ENCODE measurements around the gene CACNA2D2.

Gene CACNA2D2

GRCh38 chr3:50454481-50455070 lies 48.9 kb downstream of the CACNA2D2 start:
- ATAC-seq: no peak

GRCh38 chr3:50453907-50454306 lies 49.5 kb downstream of the CACNA2D2 start:
- ATAC-seq: no peak

- peak; percentile 78 to 83 for ATAC-seq
Measured at GRCh38 chr3:50450209-50450921, 53.1 kb downstream of the CACNA2D2 start.

- ATAC-seq: no peak
Measured at GRCh38 chr3:50448752-50449539, 54.5 kb downstream of the CACNA2D2 start.

DNA sequence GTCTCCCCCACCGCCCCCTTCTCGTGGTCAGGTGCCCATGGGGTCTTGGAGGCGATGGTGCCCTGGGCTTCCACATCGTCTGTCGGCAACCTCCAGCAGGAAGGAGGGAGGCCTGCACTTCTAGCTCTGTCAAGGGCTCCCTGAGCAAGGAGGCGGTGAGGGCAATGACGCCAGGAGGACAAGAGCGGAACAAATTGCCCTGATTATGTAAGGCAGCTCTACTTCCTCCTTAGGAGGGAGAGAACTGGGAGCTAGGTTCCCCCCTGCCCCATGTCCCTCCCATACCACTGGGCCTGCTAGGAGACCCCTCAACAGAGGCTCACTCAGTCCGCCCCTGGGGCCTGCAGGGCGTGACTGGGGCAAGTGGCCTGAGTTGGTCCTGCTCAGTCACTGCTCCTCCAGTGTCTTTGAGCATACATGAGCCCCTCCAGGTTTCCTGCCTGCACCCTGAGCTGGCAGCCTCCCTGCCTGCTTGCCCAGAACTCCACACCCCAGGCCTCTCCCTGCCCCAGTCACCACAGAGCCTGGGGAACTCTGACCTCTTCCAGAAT lies 56.1 kb downstream of the CACNA2D2 start:
- ATAC-seq: no peak

- ATAC-seq: no peak
Measured at GRCh38 chr3:50445919-50446318, 57.5 kb downstream of the CACNA2D2 start.

GRCh38 chr3:50444782-50445181 lies 58.7 kb downstream of the CACNA2D2 start:
- ATAC-seq: no peak

GRCh38 chr3:50444213-50444612 lies 59.2 kb downstream of the CACNA2D2 start:
- no peak for ATAC-seq

- no peak for ATAC-seq
Measured at GRCh38 chr3:50442945-50443579, 60.4 kb downstream of the CACNA2D2 start.

- no peak for ATAC-seq
Measured at GRCh38 chr3:50441424-50442217, 61.8 kb downstream of the CACNA2D2 start.

DNA sequence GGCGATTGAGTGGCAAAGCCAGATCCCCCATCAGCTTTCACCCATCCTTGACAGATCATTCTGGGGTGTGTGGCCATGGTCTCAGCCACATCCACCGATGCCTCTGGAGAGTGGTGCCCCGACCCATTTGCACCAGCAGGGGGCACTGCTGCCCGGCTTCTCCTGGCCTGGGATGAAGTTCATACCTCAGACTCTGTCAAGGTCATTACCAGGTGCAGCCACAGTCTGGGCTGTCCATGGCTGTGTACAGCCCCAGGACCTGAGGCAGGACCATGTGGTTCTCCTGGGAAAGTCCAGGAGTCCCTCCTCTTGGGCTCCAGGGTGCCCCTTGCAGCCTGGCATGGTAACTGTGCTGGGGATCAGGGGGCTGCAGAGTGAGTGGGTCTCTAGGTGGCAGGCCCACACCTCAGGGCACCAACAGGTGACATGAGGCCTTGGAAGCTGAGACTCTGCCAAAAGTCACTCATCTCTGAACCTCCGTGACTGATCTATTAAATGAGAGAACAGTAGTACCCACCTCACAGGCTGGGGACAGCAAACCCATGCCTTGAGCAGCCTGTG lies 67.2 kb downstream of the CACNA2D2 start:
- peak; percentile 79 to 83 for ATAC-seq

- ATAC-seq: no peak
Measured at GRCh38 chr3:50435371-50436113, 67.9 kb downstream of the CACNA2D2 start.

DNA sequence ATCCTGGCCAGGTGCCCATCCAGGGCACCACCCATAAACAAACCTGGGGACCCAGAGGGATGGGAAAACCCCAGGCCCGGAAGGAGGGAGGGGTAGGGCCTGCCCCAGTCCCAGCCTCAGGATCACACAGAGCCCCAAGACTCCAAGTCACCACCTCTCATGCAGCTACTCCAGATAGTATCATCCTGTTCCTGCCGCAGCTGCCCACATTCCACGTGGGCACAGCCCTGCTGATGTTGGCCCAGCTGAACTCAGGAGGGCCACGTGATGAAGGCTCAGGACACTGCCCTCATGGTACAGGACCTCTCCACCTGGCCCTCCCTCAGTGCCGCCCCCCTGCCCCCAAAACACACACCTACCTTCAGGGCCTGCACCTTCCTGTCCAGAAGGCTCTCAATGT lies 69.5 kb downstream of the CACNA2D2 start:
- ATAC-seq: no peak

GRCh38 chr3:50430950-50431435 lies 72.4 kb downstream of the CACNA2D2 start:
- no peak for ATAC-seq

DNA sequence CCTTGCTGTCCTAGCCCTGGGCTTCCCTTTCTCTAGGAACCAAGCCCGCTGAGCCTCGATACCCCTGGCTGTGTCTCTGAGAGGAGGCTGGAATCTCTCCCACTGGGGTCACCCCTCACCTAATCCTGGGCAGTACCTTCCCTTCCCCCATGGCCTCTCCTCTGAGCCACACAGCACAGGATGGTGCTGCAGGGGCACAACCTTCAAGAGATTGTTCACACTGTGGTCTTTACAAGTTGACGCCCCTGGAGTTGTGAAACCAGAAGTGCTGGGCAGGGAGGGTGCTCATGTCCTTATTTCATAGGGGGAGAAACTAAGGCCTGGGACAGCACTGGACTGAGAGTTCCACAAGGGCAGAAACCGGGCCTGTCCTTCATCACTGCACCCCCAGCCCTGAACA lies 73.2 kb downstream of the CACNA2D2 start:
- ATAC-seq: no peak

- no peak for ATAC-seq
Measured at GRCh38 chr3:50428007-50428633, 75.3 kb downstream of the CACNA2D2 start.

DNA sequence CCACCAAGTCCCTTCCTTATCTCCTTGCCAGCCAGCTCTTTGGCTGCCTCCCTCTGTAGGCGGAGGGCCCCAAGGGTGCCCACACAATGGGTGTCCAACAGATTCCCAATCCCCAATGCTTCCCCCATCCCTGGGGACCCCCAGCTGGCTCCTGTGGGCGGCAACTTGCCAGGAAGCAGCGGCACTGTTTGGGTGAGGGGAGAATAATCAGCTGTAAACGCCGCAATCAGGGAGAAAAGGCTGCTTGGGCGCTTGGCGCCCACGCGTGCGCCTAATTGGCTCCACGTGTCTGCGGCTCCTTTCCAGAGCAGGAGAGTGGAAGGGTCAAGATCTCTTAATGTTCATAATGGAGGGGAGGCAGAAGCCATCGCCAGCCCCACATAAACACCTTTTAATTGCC lies 76.2 kb downstream of the CACNA2D2 start:
- no peak for ATAC-seq

GRCh38 chr3:50425911-50426310 lies 77.5 kb downstream of the CACNA2D2 start:
- no peak for ATAC-seq

- no peak for ATAC-seq
Measured at GRCh38 chr3:50423543-50423942, 79.9 kb downstream of the CACNA2D2 start.

- ATAC-seq: no peak
Measured at GRCh38 chr3:50422153-50422552, 81.3 kb downstream of the CACNA2D2 start.
